Breast epithelium (tissue), 3 donors: ENCODE results near the gene ARHGAP18.

Experiments
- CTCF ChIP-seq, 3 donors: fragments of 450-650 bp; IDR thresholded peaks; one replicate each; pipeline ENCODE4 v1.5.1; 2016 to 2017; ENCODE audit warnings: antibody characterized with exemption in 3 of 3, mild to moderate bottlenecking in 3 of 3, moderate library complexity in 3 of 3
- POLR2AphosphoS5 ChIP-seq, 3 donors: sonication (generic); formaldehyde crosslinking; IDR thresholded peaks; one replicate each; pipeline ENCODE4 v1.6.1; 2017; ENCODE audit warnings: antibody characterized with exemption in 3 of 3

GRCh38 chr6:129754750-129755149, 44.8 kb upstream of the ARHGAP18 start:
- TF ChIP-seq CTCF (IDR thresholded peaks at IDR 0.05) (no peak), POLR2AphosphoS5 (IDR thresholded peaks at IDR 0.05) (no peak)
